Keratinocyte (primary cell): ENCODE data around the gene ANKHD1.

Source experiments
- CTCF ChIP-seq, 3 experiments: IDR thresholded peaks in 1 of 3; conservative IDR thresholded peaks in 1 of 3; optimal IDR thresholded peaks in 1 of 3; 2 replicates in 2 of 3; 3 replicates in 1 of 3; pipeline versions ENCODE3 to v1.5.1; 2011; ENCODE audit warnings: low read length in 3 of 3, mild to moderate bottlenecking in 3 of 3, moderate library complexity in 2 of 3, control low read depth in 1 of 3, inconsistent platforms in 1 of 3; ENCODE audit not compliant: insufficient read depth in 2 of 3; ENCODE audit errors: extremely low read depth in 1 of 3
- EZH2 ChIP-seq: IDR thresholded peaks from one replicate; pipeline ENCODE4 v1.6.1; 2012; ENCODE audit warnings: inconsistent platforms, mild to moderate bottlenecking, low read length, moderate library complexity

DNA sequence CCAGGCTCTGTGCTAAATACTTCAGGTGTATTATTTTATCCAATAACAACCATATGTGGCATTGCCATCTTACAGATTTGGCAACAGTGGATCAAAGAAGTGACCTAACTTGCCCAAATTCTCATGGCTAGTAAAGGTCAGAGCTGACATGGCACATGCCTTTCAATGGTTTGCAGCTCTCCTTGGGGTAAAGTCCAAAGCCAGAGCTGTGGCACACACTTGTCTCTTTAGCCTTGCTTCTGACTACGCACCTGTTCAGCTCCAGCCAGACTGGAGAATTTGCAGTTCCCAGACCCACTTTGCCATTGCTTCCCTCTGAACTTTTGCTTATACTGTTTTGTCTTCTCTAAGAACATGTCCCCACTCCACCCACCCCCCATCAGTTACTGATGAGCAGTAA lies 168.9 kb downstream of the ANKHD1 start:
- TF ChIP-seq CTCF (optimal IDR thresholded peaks at IDR 0.05 in 1 of 3, IDR thresholded peaks at IDR 0.05 in 1 of 3, conservative IDR thresholded peaks at IDR 0.05 in 1 of 3; ENCODE audit: extremely low read depth in 1 of 3, insufficient read depth in 2 of 3, low read length in 3 of 3) = no peak
- no peak for TF ChIP-seq EZH2
